ENCODE data around the gene MRPL44. TPM values are rescaled to one million over a fixed set of nuclear protein-coding genes. Genes with fewer than 3 reads are reported as not detected.

Gene MRPL44
- total and polyA plus RNA-seq, 2 of the 8 experiments (the other 6 are each of a cell fraction or from before 2014, with no cell fraction given): 32.0 to 53.2 TPM

GRCh38 chr2:224014336-224014735 is 57.1 kb downstream of the MRPL44 start (continued):
- TF ChIP-seq NRF1 (IDR thresholded peaks at IDR 0.05; ENCODE audit: low read depth, low read length): no peak
- no peak for TF ChIP-seq TBP (IDR thresholded peaks at IDR 0.05; ENCODE audit: low read depth, low read length)
- TF ChIP-seq RNF2 (IDR thresholded peaks at IDR 0.05; ENCODE audit: borderline replicate concordance, low read depth, low read length, missing control alignments, poor library complexity, severe bottlenecking): no peak
- no peak for TF ChIP-seq JUND (IDR thresholded peaks at IDR 0.05; ENCODE audit: low read length)
- TF ChIP-seq BRCA1 (IDR thresholded peaks at IDR 0.05; ENCODE audit: low read depth, low read length): no peak

All from H1 (cell line).